DOHH2 (cell line): Measurements from ENCODE around the gene ARHGAP27.

ENCODE experiments used
- CTCF ChIP-seq: fragments of 200-600 bp; sonication (generic); IDR thresholded peaks from one replicate; pipeline ENCODE4 v1.5.1; 2014; ENCODE audit warnings: antibody characterized with exemption, mild to moderate bottlenecking, low read depth, low read length; ENCODE audit not compliant: poor library complexity, severe bottlenecking
- EZH2phosphoT487 ChIP-seq: fragments of 200-600 bp; sonication (generic); IDR thresholded peaks from 2 replicates; pipeline ENCODE4 v1.6.1; 2017; ENCODE audit warnings: borderline replicate concordance, mild to moderate bottlenecking, antibody characterized with exemption, low read length, moderate library complexity, mixed read lengths

DNA sequence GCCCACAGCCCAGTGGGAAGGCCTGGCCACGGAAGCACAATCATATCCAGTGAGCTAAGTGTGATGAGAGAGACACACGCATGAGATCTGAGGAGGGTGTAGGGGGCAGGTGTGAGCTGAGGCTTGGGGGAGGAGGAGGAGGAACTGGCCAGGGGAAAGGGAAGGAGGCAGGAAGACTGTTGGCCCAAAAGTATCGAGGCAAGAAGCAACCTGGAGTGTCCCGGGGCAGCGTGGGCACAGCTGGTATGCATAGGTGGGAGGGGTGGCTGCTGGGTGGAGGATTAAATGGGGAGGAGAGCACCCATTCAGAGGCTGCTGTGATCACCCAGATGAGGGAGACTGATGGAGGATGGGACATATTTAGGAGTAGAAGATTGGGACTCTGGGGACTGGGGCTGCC is 41.4 kb downstream of the ARHGAP27 start:
- TF ChIP-seq CTCF, result no peak
- TF ChIP-seq EZH2phosphoT487, result no peak
